Cortex of kidney (tissue), 1 donor: ENCODE data around the gene CBY1.
A peak's percentile ranks its signal among the peaks of the same experiment; 100 is the strongest.

Source experiments
- DNase-seq: peaks from one replicate; lab custom pipeline; 2025; lab: John Stamatoyannopoulos, UW

Gene CBY1

DNA sequence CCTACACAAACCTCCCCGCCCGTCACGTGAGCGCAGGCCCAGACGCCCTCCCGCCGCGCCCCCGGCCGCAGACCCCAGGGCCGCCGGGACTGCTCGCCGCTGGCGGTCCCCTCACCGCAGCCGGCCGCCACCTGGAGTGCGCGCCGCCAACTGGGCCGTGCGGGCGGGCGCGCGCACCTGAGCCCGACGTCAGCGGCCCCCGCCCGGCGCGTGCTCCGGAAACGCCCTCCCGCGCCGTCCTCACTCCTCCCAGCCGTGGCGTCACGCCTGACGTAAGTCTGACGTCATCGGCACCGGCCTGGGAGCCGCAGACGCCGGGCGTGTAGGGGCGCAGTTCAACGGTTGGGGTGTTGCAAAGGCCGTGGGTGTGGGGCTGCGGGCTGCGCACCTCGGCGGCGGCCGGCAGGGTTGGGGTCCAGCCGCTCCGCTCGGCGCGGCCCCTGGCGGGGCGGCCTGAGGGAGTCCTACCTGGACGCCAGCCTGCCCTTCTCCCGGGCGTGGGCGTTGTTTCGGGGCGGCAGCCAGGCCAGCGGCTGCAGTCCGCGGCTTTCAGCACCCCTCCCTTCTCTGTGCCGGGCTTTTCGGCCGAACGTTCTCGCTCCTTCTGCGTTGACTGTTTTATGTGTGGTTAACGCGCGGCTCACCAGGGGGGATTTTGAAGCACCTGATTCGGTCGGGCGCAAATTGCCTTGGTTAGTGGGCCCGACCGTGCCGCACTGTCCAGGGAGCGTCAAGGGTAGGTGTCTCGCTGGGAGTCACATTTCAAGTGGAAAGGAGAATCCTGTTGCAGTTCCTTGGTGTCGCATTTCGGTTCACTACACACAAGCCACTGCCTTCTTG, 44.6 kb downstream of the CBY1 start, which contains the start of gene JOSD1:
TSS of gene JOSD1 (minus strand) at position 155 of the 840 bp plus-strand sequence. CDS start 956 bp downstream, outside the sequence.
- peak; percentile 60 for DNase-seq

DNA sequence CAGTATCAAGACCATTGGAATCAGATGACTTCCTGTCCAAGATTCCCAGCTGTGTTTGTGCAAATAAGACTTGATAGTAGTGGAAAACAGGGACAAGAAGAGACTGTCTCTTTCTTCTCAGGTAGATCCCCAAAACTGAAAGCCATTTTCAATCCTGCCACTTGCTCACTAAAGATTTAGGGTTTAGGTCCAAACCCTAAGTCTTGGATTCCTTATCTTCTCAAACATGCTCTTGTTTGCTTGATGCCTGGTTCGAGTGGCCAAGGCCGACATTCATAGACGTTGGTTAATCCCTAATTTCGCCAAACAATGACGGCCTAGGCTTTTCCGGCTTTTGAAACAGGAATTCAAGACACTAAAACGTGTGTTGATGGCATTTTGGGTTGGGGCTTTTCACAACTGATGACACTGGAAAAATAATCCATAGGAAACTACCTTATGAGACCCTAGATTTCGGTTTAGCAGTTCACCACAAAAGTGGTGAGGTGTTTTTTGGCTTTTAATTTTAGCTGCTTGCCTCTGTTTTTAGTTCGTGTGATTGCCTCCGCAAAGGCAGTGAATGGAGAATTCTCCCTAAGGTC, 48.3 kb downstream of the CBY1 start:
- no peak for DNase-seq

GRCh38 chr22:38705235-38706100, 49.0 kb downstream of the CBY1 start, which contains the start of gene GTPBP1:
GTPBP1 (plus strand) TSS chr22:38705944; CDS start chr22:38705956, 12 bp downstream.
- DNase-seq: no peak

DNA sequence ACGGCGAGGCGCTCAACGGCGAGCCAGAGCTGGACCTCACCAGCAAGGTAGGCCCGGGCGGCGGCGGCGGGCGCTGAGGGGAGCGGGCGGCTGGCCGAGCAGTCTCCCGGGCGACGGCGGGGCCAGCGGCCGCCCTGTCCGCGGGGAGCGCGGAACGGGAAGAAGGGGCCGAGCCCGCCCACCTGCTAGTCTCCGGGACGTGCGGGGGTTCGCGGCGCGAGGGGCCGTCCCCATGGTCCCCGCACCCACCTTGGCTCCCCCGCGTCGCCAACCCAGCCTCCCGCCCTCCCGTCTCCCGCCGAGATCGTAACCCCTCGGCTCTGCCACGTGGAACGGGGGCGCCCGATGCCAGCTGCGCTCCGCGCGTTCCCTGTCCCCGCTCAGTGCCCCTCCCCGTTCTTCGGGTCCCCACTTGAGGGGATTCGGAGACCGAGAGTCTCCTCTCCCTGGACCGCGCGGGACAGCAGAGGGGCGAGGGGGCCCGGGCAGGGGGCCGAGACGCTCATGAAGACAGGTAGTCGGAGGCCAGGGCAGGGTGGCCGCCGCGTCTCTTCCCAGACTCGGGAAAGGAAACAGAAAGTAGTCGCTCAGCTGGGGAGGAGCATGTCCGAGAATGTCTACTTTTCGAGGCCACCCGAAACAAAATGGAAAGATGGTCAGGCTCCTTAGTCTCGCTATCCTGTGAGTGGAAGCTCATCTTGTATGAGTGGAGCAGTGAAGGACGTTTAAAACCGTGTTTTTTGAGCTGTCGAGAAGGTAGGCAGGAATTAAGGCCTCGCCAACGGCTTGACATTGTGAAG, 49.9 kb downstream of the CBY1 start:
- DNase-seq: no peak

DNA sequence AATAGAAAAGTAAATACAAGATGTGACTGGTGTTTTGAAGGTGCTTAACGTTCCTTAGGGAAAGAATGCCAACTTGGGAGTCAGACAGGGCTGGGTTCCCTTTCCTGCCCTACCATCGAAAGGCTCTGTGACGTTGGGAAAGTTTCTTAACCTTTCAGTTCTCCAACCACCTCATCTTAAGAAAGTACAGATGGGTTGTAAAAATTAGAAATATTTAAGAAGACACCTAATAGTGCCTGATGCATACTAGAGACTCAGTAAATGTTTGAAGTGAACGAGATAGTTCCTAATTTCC, 50.4 kb downstream of the CBY1 start:
- no peak for DNase-seq

GRCh38 chr22:38707346-38707745, 50.9 kb downstream of the CBY1 start:
- no peak for DNase-seq

DNA sequence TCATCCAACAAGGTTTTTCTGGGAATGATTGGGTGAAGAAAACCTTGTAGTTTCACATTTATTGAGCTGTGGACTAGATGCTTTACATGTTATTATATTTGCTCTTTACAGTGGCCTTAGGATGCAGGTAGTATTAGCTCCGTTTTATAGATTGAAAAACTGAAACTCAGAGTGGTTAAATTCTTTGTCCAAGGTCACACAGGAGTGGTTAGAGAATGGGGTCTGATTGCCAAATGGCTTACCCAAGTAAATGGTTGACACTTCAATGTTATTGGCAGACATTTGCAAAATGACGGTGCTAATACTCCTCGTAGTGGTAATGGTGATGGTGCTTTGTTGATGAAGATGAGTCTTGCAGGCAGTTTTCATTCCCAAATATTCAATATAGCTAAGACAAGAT, 51.5 kb downstream of the CBY1 start:
- no peak for DNase-seq

- DNase-seq: no peak
Measured at GRCh38 chr22:38709306-38709705, 52.9 kb downstream of the CBY1 start.

- no peak for DNase-seq
Measured at GRCh38 chr22:38710351-38710750, 53.9 kb downstream of the CBY1 start.

DNA sequence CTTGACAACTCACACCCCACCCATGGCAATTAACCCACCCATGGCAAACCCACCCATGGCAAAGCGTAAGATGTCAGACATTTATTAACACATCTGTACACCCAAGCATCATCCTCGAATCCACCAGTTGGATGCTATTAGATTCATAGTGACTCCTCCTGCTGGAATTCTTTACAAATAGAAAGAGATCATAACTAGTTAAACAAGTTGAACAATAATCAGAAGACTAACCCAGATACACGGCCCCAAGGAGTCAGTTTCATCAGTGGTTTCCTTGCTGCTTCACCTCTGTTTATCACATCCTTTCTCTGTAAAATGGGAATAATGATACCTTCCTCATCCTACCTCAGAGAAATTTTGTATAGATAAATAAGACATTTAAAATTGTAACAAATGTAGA, 54.4 kb downstream of the CBY1 start:
- DNase-seq: no peak

DNA sequence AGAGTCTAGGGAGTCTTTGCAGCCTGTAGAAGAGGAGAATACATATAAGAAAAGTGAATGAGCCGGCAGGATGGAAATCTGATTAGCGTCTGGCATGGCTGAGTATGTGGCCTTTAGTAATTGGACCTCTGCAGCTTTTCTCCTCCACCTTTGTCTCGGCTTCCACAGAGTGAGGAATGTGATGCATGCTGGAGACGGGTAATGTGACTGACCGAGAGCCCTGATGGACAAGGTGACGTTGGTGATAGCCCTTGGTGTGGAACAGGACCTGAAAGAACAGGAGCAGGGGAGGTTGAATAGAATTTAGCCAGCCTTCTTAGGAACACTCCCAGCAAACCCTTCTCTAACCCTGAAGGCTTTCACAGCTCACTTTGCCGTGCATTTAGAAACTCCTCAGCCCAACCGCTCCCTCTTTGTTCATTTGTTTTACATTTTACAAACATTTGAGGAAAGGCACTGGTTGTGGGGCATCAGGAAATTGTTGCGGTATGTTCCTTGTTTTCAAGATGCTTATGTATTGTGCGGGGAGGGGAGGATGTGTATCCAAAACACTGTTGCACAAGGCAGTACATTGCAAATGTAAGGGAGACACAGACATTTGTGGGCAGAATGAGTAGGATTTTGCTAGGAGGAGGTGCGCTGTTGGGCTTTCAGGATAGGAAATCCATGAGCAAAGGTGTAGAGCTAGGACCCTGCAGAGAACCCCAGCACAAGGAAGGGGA, 56.2 kb downstream of the CBY1 start:
- no peak for DNase-seq

GRCh38 chr22:38713921-38714320, 57.5 kb downstream of the CBY1 start:
- no peak for DNase-seq

GRCh38 chr22:38715176-38715764, 58.8 kb downstream of the CBY1 start:
- no peak for DNase-seq

DNA sequence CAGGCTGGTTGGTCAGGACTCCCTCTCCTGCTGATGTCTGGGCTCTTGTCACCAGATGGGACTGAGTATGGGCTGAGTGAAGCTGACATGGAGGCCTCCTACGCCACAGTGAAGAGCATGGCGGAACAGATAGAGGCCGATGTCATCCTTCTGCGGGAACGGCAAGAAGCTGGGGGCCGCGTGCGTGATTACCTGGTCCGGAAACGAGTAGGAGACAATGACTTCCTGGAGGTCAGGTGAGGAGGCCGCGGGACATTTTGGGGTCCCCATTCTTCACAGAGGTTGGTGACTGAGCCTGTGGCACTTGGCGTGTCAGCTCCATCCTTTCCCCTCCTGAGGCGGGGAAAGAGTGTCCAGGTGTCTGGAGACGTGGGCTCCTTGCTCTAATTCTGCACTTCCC, 59.4 kb downstream of the CBY1 start:
- no peak for DNase-seq

DNA sequence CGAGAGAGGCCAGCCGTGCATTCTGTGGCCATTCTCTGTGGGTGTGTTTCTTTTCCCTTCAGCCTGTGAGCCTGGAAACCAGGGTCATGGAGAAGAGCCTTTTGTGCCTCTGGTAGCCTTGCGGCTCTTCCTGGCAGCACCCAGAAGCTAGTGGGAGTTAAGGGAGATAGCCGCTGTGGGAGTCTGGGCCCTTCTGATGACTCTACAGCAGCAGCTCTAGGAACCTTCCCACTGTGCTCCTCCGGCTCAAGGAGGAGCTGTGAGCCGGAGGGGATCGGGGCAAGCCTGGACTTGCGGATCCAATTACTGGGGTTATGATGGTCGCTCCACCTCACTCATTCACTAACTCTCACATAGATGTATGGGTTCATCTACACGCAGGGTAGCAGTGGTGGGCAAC, 59.8 kb downstream of the CBY1 start:
- DNase-seq: no peak

GRCh38 chr22:38716826-38717225, 60.4 kb downstream of the CBY1 start:
- no peak for DNase-seq

DNA sequence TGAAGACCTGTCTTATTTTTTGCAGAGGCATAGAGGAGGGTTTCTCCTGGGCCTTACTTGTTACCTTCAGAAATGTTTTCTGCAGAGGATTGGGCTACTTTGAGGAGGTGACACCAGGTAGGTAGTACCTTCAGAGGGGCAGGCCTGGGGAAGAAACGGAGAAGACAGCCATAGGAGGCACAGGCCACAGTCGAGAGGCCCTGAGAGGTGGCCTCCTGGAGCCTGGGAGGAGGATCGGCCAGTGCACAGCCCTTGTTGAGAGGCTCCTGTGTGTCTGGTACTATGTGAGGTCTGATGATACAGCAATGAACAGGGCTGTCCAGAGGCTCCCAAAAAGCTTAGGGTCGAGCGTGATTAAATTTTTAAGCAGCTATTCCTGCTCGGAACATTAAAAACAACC, 60.8 kb downstream of the CBY1 start:
- DNase-seq: no peak

- DNase-seq: no peak
Measured at GRCh38 chr22:38718414-38718813, 62.0 kb downstream of the CBY1 start.

- no peak for DNase-seq
Measured at GRCh38 chr22:38719196-38719595, 62.8 kb downstream of the CBY1 start.

GRCh38 chr22:38720350-38720749, 63.9 kb downstream of the CBY1 start:
- DNase-seq: no peak

DNA sequence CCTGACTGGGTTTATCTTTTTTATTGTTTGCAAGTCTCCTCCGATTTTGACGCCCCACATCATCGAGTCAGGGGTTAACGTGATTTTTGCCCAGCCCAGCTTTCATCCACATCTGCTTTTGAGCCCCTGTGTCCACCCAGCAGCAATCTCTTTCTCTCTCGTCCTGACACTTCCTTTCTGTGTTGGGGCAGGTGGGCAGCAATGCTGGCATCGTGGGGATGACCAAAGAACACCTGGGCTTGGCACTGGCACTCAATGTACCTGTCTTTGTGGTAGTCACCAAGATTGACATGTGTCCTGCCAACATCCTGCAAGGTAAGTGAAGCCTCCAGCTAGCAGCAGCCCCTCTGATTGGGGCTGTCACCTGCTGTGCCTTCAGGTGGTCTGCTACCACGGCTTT, 65.1 kb downstream of the CBY1 start:
- DNase-seq: no peak
